Retinal pigment epithelial cell (primary cell): ENCODE data around the gene TMEM219.
"Not testable (repeated sequence)": the region's sequence is repeated elsewhere in the genome, so short reads cannot be mapped to it uniquely, and the experiment has no call there.

Experiments
- DNase-seq: peaks from one replicate; pipeline ENCODE4 v3.0.0-alpha.2; 2010; ENCODE audit warnings: low read depth
- H3K4me3 ChIP-seq: 2 replicates; pipeline ENCODE4 v1.5.1; 2011; ENCODE audit warnings: mild to moderate bottlenecking, low read length, control low read depth, moderate library complexity
- CTCF ChIP-seq: conservative IDR thresholded peaks from 2 replicates; pipeline ENCODE4 v1.5.1; 2011; ENCODE audit warnings: low read depth, low read length, control low read depth, inconsistent platforms

Gene TMEM219

GRCh38 chr16:29951625-29952365 is 10.1 kb upstream of the TMEM219 start:
- no peak overlapping the region for H3K4me3 ChIP-seq
- peak; percentile 1 for TF ChIP-seq CTCF
- DNase-seq = no peak

GRCh38 chr16:29958756-29959155 is 3.1 kb upstream of the TMEM219 start:
- no peak for DNase-seq
- H3K4me3 ChIP-seq = no peak overlapping the region
- no peak for TF ChIP-seq CTCF

GRCh38 chr16:29959293-29959692 is 2.6 kb upstream of the TMEM219 start:
- TF ChIP-seq CTCF = no peak
- no peak for DNase-seq
- H3K4me3 ChIP-seq = no peak overlapping the region

GRCh38 chr16:29959821-29960220 is 2.1 kb upstream of the TMEM219 start:
- not testable (repeated sequence) for DNase-seq, H3K4me3 ChIP-seq

GRCh38 chr16:29961127-29961478 is 776 bp upstream of the TMEM219 start:
- DNase-seq = no peak
- TF ChIP-seq CTCF = no peak
- H3K4me3 ChIP-seq = peak overlapping the region; percentile 77

GRCh38 chr16:29962344-29962994 is 590 bp downstream of the TMEM219 start:
- no peak for DNase-seq
- peak overlapping the region; percentile 77 for H3K4me3 ChIP-seq
- no peak for TF ChIP-seq CTCF

- TF ChIP-seq CTCF = no peak
- no peak for DNase-seq
- peak overlapping the region; percentile 77 for H3K4me3 ChIP-seq
Measured at GRCh38 chr16:29963021-29963743, 1.3 kb downstream of the TMEM219 start.
